ENCODE measurements around the gene PSMD14.
A peak's percentile ranks its signal among the peaks of the same experiment; 100 is the strongest.

PSMD14 gene

GRCh38 chr2:161388146-161388779 is 80.0 kb downstream of the PSMD14 start:
- no peak for DNase-seq

- no peak for DNase-seq
Observed at GRCh38 chr2:161391737-161392506, 83.7 kb downstream of the PSMD14 start.

DNA sequence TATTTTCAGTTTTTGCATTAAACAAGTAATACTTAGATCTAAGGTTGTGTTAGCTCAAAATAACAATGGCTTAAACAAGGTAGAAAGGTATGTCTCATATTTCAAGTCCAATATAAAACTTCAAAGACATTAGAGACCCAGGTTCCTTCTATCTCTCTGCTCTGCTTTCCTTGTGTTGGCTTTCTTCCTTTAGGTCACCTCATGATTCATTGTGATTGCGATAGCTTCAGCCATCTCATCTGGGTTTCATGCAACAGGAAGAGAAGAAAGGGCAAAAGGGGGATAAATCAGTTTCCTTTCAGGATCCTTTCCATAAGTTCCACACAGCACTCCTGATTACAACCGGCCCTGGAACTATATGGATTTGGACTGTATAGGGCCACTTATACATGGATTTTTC is 91.9 kb downstream of the PSMD14 start:
- no peak for DNase-seq

GRCh38 chr2:161402297-161402696 is 94.1 kb downstream of the PSMD14 start:
- DNase-seq, result no peak

GRCh38 chr2:161406316-161406715 is 98.1 kb downstream of the PSMD14 start:
- DNase-seq, result no peak

- no peak for DNase-seq
Observed at GRCh38 chr2:161407597-161407996, 99.4 kb downstream of the PSMD14 start.

DNA sequence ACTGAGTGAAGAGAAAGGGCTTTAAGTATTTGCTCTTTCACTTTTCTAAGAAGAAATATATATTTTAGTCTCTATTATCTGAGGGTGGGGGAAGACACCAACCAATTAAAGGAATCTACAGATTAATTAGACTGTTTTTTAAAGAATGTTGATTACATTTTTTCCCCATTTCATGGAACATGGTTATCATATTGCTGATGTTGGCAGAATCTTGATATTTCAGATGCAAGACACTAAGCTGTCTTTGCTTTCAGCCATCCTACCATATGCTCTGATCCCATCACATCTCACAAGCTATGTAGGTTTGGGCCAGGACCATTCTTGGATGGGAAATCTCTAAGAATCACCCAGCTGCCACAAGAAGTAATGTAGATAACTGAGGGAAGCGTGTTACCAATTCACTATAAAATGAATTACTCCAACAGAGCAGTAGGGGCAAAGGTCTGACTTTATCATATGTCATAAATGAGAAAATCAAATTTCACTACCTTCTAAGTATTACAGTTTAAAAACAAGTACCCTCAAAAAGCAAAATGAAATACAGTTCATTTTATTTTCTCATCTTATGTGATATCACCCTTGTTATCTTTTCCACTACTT is 101.2 kb downstream of the PSMD14 start:
- DNase-seq, result no peak

GRCh38 chr2:161412346-161412745 is 104.1 kb downstream of the PSMD14 start:
- DNase-seq, result no peak

DNA sequence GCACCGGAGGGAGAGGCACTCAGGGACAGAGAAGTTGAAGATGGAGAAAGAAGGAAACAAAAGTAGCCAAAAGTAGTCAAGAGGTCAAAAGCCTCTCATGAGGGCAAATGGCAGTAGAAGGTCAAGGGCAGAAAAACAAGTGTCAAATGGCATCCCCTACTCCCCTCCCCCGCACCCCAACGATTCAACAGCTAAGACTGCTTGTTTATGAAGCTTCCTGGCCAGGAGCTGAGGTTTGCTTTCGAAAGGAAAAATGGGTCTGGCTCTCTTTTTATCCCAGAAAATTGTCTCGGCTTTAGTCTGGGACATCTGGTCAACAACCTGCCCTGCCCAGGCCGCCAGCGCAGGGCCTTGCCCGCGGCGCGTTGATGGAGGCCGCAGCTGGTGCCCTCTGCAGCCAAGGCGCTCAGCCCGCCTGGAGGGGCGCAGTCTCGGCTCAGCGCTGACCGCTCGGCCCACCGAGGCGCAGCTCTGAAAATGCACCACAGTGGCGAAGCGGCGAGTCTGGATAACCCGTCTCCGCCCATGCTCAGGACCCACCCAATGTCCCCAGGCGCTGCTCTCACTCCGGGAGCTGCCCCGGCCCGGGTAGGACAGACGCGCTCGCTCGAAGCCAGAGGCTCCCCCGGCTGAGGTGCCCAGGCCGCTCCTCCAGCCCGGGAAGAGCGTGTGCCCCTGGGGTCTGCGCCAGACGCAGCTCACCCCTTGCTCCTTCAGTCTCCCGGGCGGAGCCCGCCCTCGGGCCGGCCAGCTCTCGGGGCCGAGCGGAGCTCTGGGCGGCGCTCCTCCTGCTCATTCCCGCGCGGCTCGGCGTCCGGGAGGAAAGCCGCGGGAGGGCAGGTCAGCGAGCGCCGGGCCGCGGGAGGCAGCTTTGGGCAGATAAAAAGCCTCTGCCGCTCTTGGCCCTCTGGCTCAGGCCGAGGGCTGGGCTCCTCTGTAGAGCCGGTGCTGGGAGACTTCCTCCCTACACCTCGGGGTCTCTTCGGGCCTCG is 106.1 kb downstream of the PSMD14 start:
- DNase-seq, result peak; percentile 7 to 39

GRCh38 chr2:161415034-161415986 is 107.1 kb downstream of the PSMD14 start:
- DNase-seq, result peak; percentile 5 to 31

- DNase-seq, result no peak
Observed at GRCh38 chr2:161415987-161416707, 107.9 kb downstream of the PSMD14 start, which contains the start of gene TBR1. TSS of gene TBR1 (plus strand) at chr2:161416297. CDS start at chr2:161416411, 114 bp downstream.

- DNase-seq, result no peak
Observed at GRCh38 chr2:161416708-161417437, 108.6 kb downstream of the PSMD14 start.

GRCh38 chr2:161417438-161418274 is 109.4 kb downstream of the PSMD14 start:
- DNase-seq, result no peak

- DNase-seq, result no peak
Observed at GRCh38 chr2:161418275-161418714, 110.1 kb downstream of the PSMD14 start.

- DNase-seq, result no peak
Observed at GRCh38 chr2:161418715-161419637, 110.8 kb downstream of the PSMD14 start.

- no peak for DNase-seq
Observed at GRCh38 chr2:161419638-161420190, 111.5 kb downstream of the PSMD14 start.

DNA sequence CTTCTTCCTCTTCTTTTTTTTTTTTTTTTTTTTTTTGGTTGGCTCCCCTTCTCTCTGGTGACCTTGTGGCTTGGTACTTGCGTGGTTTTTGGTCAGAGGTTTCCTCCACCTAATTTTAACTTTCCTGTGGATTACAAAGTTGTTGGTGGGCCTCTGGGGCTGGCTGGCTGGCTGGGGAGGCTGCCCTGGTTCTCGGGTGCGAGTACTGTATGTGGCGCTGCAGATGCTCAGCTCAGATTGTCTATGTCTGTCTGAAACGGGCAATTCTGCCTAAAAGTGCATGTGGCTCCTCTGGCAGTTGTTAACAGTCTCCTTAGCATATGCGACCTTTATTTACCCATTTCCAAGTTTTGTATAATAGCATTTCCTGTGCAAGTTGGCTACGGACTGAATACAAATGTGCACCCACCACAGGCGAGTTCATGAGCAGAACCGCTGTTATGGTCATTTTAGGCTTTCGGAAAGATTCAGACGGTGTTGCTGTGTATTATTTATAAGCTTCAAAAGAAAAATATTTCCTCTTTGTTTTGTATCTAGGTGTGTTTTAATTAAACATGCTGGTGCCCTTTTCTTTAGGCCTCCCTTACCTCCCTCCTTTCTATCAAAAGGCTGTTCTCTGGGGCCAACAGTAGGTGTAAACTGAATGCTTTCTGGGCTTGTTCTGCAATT is 112.3 kb downstream of the PSMD14 start:
- no peak for DNase-seq

Data from SHP77 (cell line).